IgD-negative memory B cell (primary cell): ENCODE results near the gene MGMT. TPM values are rescaled to one million over a fixed set of nuclear protein-coding genes. Genes with fewer than 3 reads are reported as not detected.
A peak's percentile ranks its signal among the peaks of the same experiment; 100 is the strongest.

Source experiments
- H3K27ac Mint-ChIP-seq, 3 donors: one replicate each; pipeline ENCODE4 v1.8.0; 2020 to 2022; ENCODE audit warnings: mild to moderate bottlenecking in 3 of 3, mixed read lengths in 3 of 3, moderate library complexity in 1 of 3
- H3K27me3 Mint-ChIP-seq: one replicate; pipeline ENCODE4 v1.8.0; 2021; ENCODE audit warnings: mixed read lengths
- H3K36me3 Mint-ChIP-seq: one replicate; pipeline ENCODE4 v1.8.0; 2020; ENCODE audit warnings: mild to moderate bottlenecking, mixed read lengths
- H3K4me1 Mint-ChIP-seq, 3 donors: one replicate each; pipeline ENCODE4 v1.8.0; 2020 to 2022; ENCODE audit warnings: mixed read lengths in 3 of 3, mild to moderate bottlenecking in 1 of 3
- H3K4me3 Mint-ChIP-seq, 4 donors: one replicate each; pipeline ENCODE4 v1.8.0; 2020 to 2022; ENCODE audit warnings: mild to moderate bottlenecking in 4 of 4, mixed read lengths in 4 of 4, moderate library complexity in 3 of 4
- H3K9me3 Mint-ChIP-seq, 3 donors: one replicate each; pipeline ENCODE4 v1.8.0; 2020 to 2021; ENCODE audit warnings: mixed read lengths in 3 of 3, mild to moderate bottlenecking in 1 of 3
- polyA plus RNA-seq: library from polyadenylated mRNA; unstranded; fragments of 300-500 nt; fragmentation: Illumina TruSeq; gene quantifications from one replicate; pipeline ENCODE4 v1.2.3, GENCODE V29; 2021

The MGMT gene
- polyA plus RNA-seq, 1 donor from 2014 or later: 35.1 TPM

- H3K4me1 Mint-ChIP-seq: peaks cover 0 to 7% (median 1%) of the 10 kb centered on the region in 3 donors
- no peak overlapping the region for H3K4me3 Mint-ChIP-seq
- no peaks in the 10 kb centered on the region for H3K9me3 Mint-ChIP-seq
- H3K27me3 Mint-ChIP-seq: no peaks in the 10 kb centered on the region
- H3K36me3 Mint-ChIP-seq: no peaks in the 10 kb centered on the region
- H3K27ac Mint-ChIP-seq: no peak overlapping the region
Measured at GRCh38 chr10:129545261-129545660, 78.2 kb downstream of the MGMT start.

GRCh38 chr10:129546106-129546505, 79.1 kb downstream of the MGMT start:
- Mint-ChIP-seq H3K36me3 (no peaks in the 10 kb centered on the region), H3K4me3 (no peak overlapping the region), H3K9me3 (no peaks in the 10 kb centered on the region), H3K27ac (no peak overlapping the region), H3K4me1 (peaks cover 1 to 7% (median 2%) of the 10 kb centered on the region in 3 donors), H3K27me3 (no peaks in the 10 kb centered on the region)

- no peaks in the 10 kb centered on the region for H3K36me3 Mint-ChIP-seq
- no peaks in the 10 kb centered on the region for H3K27me3 Mint-ChIP-seq
- H3K9me3 Mint-ChIP-seq: no peaks in the 10 kb centered on the region
- H3K27ac Mint-ChIP-seq: peak overlapping the region in 1 of 3 donors; percentile 20
- H3K4me3 Mint-ChIP-seq: no peak overlapping the region
- peaks cover 7 to 15% (median 13%) of the 10 kb centered on the region in 3 donors for H3K4me1 Mint-ChIP-seq
Measured at GRCh38 chr10:129547608-129548007, 80.6 kb downstream of the MGMT start.

GRCh38 chr10:129548600-129548999, 81.6 kb downstream of the MGMT start:
- peaks cover 1% of the 10 kb centered on the region for H3K36me3 Mint-ChIP-seq
- no peak overlapping the region for H3K4me3 Mint-ChIP-seq
- H3K9me3 Mint-ChIP-seq: no peaks in the 10 kb centered on the region
- peak overlapping the region in 1 of 3 donors; percentile 73 for H3K27ac Mint-ChIP-seq
- peaks cover 7 to 16% (median 15%) of the 10 kb centered on the region in 3 donors for H3K4me1 Mint-ChIP-seq
- no peaks in the 10 kb centered on the region for H3K27me3 Mint-ChIP-seq

- Mint-ChIP-seq H3K4me1 (peaks cover 7 to 17% (median 16%) of the 10 kb centered on the region in 3 donors), H3K4me3 (no peak overlapping the region), H3K27ac (peak overlapping the region in 1 of 3 donors; percentile 63), H3K36me3 (peaks cover 9% of the 10 kb centered on the region), H3K27me3 (no peaks in the 10 kb centered on the region), H3K9me3 (no peaks in the 10 kb centered on the region)
Measured at GRCh38 chr10:129550076-129550475, 83.0 kb downstream of the MGMT start.

- H3K27me3 Mint-ChIP-seq: no peaks in the 10 kb centered on the region
- peaks cover 7 to 17% (median 16%) of the 10 kb centered on the region in 3 donors for H3K4me1 Mint-ChIP-seq
- H3K4me3 Mint-ChIP-seq: no peak overlapping the region
- H3K9me3 Mint-ChIP-seq: no peaks in the 10 kb centered on the region
- peaks cover 9% of the 10 kb centered on the region for H3K36me3 Mint-ChIP-seq
- peak overlapping the region in 1 of 3 donors; percentile 92 for H3K27ac Mint-ChIP-seq
Measured at GRCh38 chr10:129550658-129551057, 83.6 kb downstream of the MGMT start.

- H3K27ac Mint-ChIP-seq: peak overlapping the region in 2 of 3 donors; percentile 65 to 92
Measured at GRCh38 chr10:129552119-129552518, 85.1 kb downstream of the MGMT start.

GRCh38 chr10:129553928-129554327, 86.9 kb downstream of the MGMT start:
- H3K27me3 Mint-ChIP-seq: no peaks in the 10 kb centered on the region
- no peaks in the 10 kb centered on the region for H3K9me3 Mint-ChIP-seq
- H3K4me1 Mint-ChIP-seq: peaks cover 7 to 17% (median 15%) of the 10 kb centered on the region in 3 donors
- H3K27ac Mint-ChIP-seq: no peak overlapping the region
- peaks cover 9% of the 10 kb centered on the region for H3K36me3 Mint-ChIP-seq
- H3K4me3 Mint-ChIP-seq: no peak overlapping the region

More at GRCh38 chr10:129552119-129552518, 85.1 kb downstream of the MGMT start:
- Mint-ChIP-seq H3K4me3 (peak overlapping the region in 3 of 4 donors; percentile 17 to 35 (median 22)), H3K4me1 (peaks cover 7 to 17% (median 16%) of the 10 kb centered on the region in 3 donors), H3K9me3 (no peaks in the 10 kb centered on the region), H3K36me3 (peaks cover 9% of the 10 kb centered on the region), H3K27me3 (no peaks in the 10 kb centered on the region)

GRCh38 chr10:129556316-129556715, 89.3 kb downstream of the MGMT start:
- Mint-ChIP-seq H3K4me3 (no peak overlapping the region), H3K36me3 (peaks cover 12% of the 10 kb centered on the region), H3K4me1 (peaks cover 0 to 15% (median 12%) of the 10 kb centered on the region in 3 donors), H3K9me3 (no peaks in the 10 kb centered on the region), H3K27me3 (no peaks in the 10 kb centered on the region), H3K27ac (peak overlapping the region in 1 of 3 donors; percentile 50)

GRCh38 chr10:129560361-129560760, 93.3 kb downstream of the MGMT start:
- Mint-ChIP-seq H3K4me1 (peaks cover 0 to 2% (median 0%) of the 10 kb centered on the region in 3 donors), H3K27ac (no peak overlapping the region), H3K4me3 (no peak overlapping the region), H3K36me3 (peaks cover 6% of the 10 kb centered on the region), H3K27me3 (no peaks in the 10 kb centered on the region), H3K9me3 (no peaks in the 10 kb centered on the region)

GRCh38 chr10:129562487-129562886, 95.4 kb downstream of the MGMT start:
- peaks cover 10% of the 10 kb centered on the region for H3K36me3 Mint-ChIP-seq
- H3K27me3 Mint-ChIP-seq: no peaks in the 10 kb centered on the region
- H3K4me3 Mint-ChIP-seq: no peak overlapping the region
- peaks cover 0 to 2% (median 0%) of the 10 kb centered on the region in 3 donors for H3K4me1 Mint-ChIP-seq
- no peak overlapping the region for H3K27ac Mint-ChIP-seq
- H3K9me3 Mint-ChIP-seq: no peaks in the 10 kb centered on the region

GRCh38 chr10:129564923-129565322, 97.9 kb downstream of the MGMT start:
- Mint-ChIP-seq H3K4me3 (no peak overlapping the region), H3K9me3 (peaks cover 0 to 1% (median 0%) of the 10 kb centered on the region in 3 donors), H3K27me3 (no peaks in the 10 kb centered on the region), H3K36me3 (peaks cover 11% of the 10 kb centered on the region), H3K27ac (peak overlapping the region in 1 of 3 donors; percentile 57), H3K4me1 (peaks cover 0 to 6% (median 1%) of the 10 kb centered on the region in 3 donors)

- H3K4me1 Mint-ChIP-seq: peaks cover 0 to 6% (median 1%) of the 10 kb centered on the region in 3 donors
- H3K9me3 Mint-ChIP-seq: peaks cover 0 to 8% (median 3%) of the 10 kb centered on the region in 3 donors
- H3K27ac Mint-ChIP-seq: peak overlapping the region in 2 of 3 donors; percentile 59 to 65
- no peaks in the 10 kb centered on the region for H3K27me3 Mint-ChIP-seq
- H3K4me3 Mint-ChIP-seq: no peak overlapping the region
- H3K36me3 Mint-ChIP-seq: peaks cover 10% of the 10 kb centered on the region
Measured at GRCh38 chr10:129568583-129569344, 101.7 kb downstream of the MGMT start.

GRCh38 chr10:129570185-129570584, 103.1 kb downstream of the MGMT start:
- Mint-ChIP-seq H3K27me3 (no peaks in the 10 kb centered on the region), H3K9me3 (peaks cover 0 to 8% (median 3%) of the 10 kb centered on the region in 3 donors), H3K4me3 (no peak overlapping the region), H3K27ac (no peak overlapping the region), H3K36me3 (peaks cover 8% of the 10 kb centered on the region), H3K4me1 (peaks cover 0 to 5% (median 1%) of the 10 kb centered on the region in 3 donors)

- H3K9me3 Mint-ChIP-seq: peaks cover 0 to 8% (median 1%) of the 10 kb centered on the region in 3 donors
Measured at GRCh38 chr10:129579228-129579627, 112.2 kb downstream of the MGMT start.

More at GRCh38 chr10:129579228-129579627, 112.2 kb downstream of the MGMT start:
- Mint-ChIP-seq H3K4me3 (peak overlapping the region in 1 of 4 donors; percentile 30), H3K27ac (peak overlapping the region in 1 of 3 donors; percentile 59), H3K27me3 (no peaks in the 10 kb centered on the region), H3K4me1 (peaks cover 0 to 5% (median 0%) of the 10 kb centered on the region in 3 donors), H3K36me3 (peaks cover 8% of the 10 kb centered on the region)
